Measurements from ENCODE around the gene MAGEA4. TPM values are rescaled to one million over a fixed set of nuclear protein-coding genes. Genes with fewer than 3 reads are reported as not detected.

MAGEA4 gene
- total RNA-seq, 4 donors from 2014 or later = not detected

DNA sequence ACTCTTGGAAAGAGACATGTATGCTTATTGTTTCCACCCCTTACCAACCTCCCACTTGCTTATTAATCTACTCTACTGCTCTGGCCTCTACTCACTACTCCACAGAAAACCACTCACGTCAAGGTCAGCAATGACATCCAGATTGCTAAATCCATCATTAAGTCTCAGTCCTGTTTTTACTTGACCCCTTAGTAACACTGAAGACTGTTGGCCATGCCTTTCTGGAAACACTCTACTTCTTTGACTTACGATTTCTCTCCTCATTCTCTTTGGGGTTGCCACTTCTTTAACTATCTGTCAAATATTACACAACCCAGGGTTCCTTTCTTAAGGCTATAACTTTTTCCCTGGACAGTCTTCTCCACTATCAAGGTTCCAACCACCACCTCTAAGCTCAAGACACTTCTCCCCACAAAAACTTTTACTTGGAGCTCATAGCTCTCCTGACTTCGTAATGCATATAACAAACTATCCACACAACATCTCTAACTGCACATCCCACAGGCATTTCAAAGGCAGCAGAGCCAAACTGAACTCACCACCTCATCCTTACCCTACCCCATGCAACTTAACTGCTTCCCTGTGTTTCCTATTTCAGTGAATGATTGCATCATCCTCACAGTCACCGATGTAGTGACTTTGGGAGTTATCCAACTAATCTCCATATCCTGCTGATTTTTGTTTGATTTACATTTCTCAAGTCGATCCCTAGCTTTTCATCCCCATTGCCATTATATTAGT, 15.8 kb upstream of the MAGEA4 start:
- Histone ChIP-seq H3K27ac (no peak overlapping the region), H3K27me3 (peaks cover 0 to 3% (median 0%) of the 10 kb centered on the region in 3 donors), H3K4me3 (no peak overlapping the region), H3K9me3 (no peaks in the 10 kb centered on the region), H3K36me3 (no peaks in the 10 kb centered on the region), H3K4me1 (no peaks in the 10 kb centered on the region)
- in situ Hi-C loops (cut with MboI; ENCODE audit: low sequenced_read_pairs in 4 of 4) = no loop called here
- ATAC-seq (no peak), DNase-seq (no peak)
- intact Hi-C loops (cut with DNase I; ENCODE audit: low total_unique reads) = no loop called here
- TF ChIP-seq POLR2A (IDR thresholded peaks at IDR 0.05) (no peak), CTCF (IDR thresholded peaks at IDR 0.05 in 4 of 5, conservative IDR thresholded peaks at IDR 0.05 in 1 of 5) (no peak)

DNA sequence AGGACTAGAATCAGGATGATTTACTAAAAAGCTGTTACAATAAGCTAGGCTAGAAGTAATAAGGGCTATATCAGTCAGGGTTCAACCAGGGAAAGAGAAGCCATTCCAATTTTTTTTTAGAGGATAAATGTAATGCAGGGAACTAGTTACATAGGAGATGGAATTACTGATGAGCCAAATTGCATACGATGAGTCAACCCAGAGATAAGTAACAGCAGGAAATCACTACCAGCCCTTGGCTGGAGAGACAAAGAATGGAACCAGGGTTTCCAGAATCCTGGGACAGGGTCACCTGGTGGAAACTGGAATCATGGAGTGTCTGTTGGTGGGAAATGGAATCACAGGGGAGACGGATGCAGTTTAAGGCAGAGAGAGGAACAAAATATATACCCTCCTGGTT, 13.1 kb upstream of the MAGEA4 start:
- Histone ChIP-seq H3K36me3 (no peaks in the 10 kb centered on the region), H3K27me3 (peaks cover 0 to 3% (median 0%) of the 10 kb centered on the region in 3 donors), H3K27ac (no peak overlapping the region), H3K4me3 (no peak overlapping the region), H3K9me3 (no peaks in the 10 kb centered on the region), H3K4me1 (no peaks in the 10 kb centered on the region)
- DNase-seq = no peak
- no peak for ATAC-seq
- in situ Hi-C loops (cut with MboI; ENCODE audit: low sequenced_read_pairs in 4 of 4) (no loop called here), intact Hi-C loops (cut with DNase I; ENCODE audit: low total_unique reads) (no loop called here)
- TF ChIP-seq POLR2A (IDR thresholded peaks at IDR 0.05) = no peak
- no peak for TF ChIP-seq CTCF (IDR thresholded peaks at IDR 0.05 in 4 of 5, conservative IDR thresholded peaks at IDR 0.05 in 1 of 5)

GRCh38 chrX:151901826-151902225, 10.9 kb upstream of the MAGEA4 start:
- Histone ChIP-seq H3K27me3 (no peaks in the 10 kb centered on the region), H3K4me1 (no peaks in the 10 kb centered on the region), H3K36me3 (no peaks in the 10 kb centered on the region), H3K4me3 (no peak overlapping the region), H3K27ac (no peak overlapping the region), H3K9me3 (no peaks in the 10 kb centered on the region)
- intact Hi-C loops (cut with DNase I; ENCODE audit: low total_unique reads) = no loop called here
- no peak for ATAC-seq
- in situ Hi-C loops (cut with MboI; ENCODE audit: low sequenced_read_pairs in 4 of 4) = no loop called here
- TF ChIP-seq POLR2A (IDR thresholded peaks at IDR 0.05) = no peak
- TF ChIP-seq CTCF (IDR thresholded peaks at IDR 0.05 in 4 of 5, conservative IDR thresholded peaks at IDR 0.05 in 1 of 5) = no peak
- no peak for DNase-seq

GRCh38 chrX:151902813-151903591, 9.7 kb upstream of the MAGEA4 start:
- H3K4me3 ChIP-seq = no peak overlapping the region
- peak; percentile 86 to 90 for ATAC-seq
- in situ Hi-C loops (cut with MboI; ENCODE audit: low sequenced_read_pairs in 4 of 4) (no loop called here), intact Hi-C loops (cut with DNase I; ENCODE audit: low total_unique reads) (no loop called here)
- no peaks in the 10 kb centered on the region for H3K27me3 ChIP-seq
- H3K36me3 ChIP-seq = no peaks in the 10 kb centered on the region
- no peak overlapping the region for H3K27ac ChIP-seq
- no peak for TF ChIP-seq POLR2A (IDR thresholded peaks at IDR 0.05)
- TF ChIP-seq CTCF (IDR thresholded peaks at IDR 0.05 in 4 of 5, conservative IDR thresholded peaks at IDR 0.05 in 1 of 5) = no peak
- H3K4me1 ChIP-seq = no peaks in the 10 kb centered on the region
- DNase-seq = peak; percentile 13 to 53
- H3K9me3 ChIP-seq = no peaks in the 10 kb centered on the region

Measured in gastrocnemius medialis (tissue), 4 donors.